OCI-LY1 (cell line): Measurements from ENCODE around the gene CTDSP1.

Experiments
- H2AFZ ChIP-seq: fragments of 200-600 bp; sonication (generic), shearing (Covaris generic); 2 replicates; pipeline ENCODE4 v1.6.0; 2014; ENCODE audit warnings: antibody characterized with exemption, mild to moderate bottlenecking, low read length
- H3F3A ChIP-seq: fragments of 200-600 bp; sonication (generic), shearing (Covaris generic); 2 replicates; pipeline ENCODE4 v1.6.0; 2014; ENCODE audit warnings: mild to moderate bottlenecking, antibody characterized with exemption, low read length, moderate library complexity; ENCODE audit not compliant: insufficient read depth
- H3K27ac ChIP-seq: fragments of 200-600 bp; sonication (generic); 2 replicates; pipeline ENCODE4 v1.5.1; 2014; ENCODE audit warnings: low read length, mixed run types, mild to moderate bottlenecking, low read depth; ENCODE audit not compliant: poor library complexity, severe bottlenecking
- H3K27me3 ChIP-seq: fragments of 200-600 bp; sonication (generic); 2 replicates; pipeline ENCODE4 v1.6.0; 2014; ENCODE audit warnings: antibody characterized with exemption, mild to moderate bottlenecking, low read length, moderate library complexity; ENCODE audit not compliant: insufficient read depth
- H3K36me3 ChIP-seq: fragments of 200-600 bp; sonication (generic); 2 replicates; pipeline ENCODE4 v1.6.1; 2014; ENCODE audit warnings: mild to moderate bottlenecking, antibody characterized with exemption, low read length, moderate library complexity, mixed read lengths; ENCODE audit not compliant: insufficient read depth
- H3K4me1 ChIP-seq: fragments of 200-600 bp; sonication (generic); 2 replicates; pipeline ENCODE4 v1.5.1; 2014; ENCODE audit warnings: mild to moderate bottlenecking, low read length, moderate library complexity; ENCODE audit not compliant: insufficient read depth, severe bottlenecking
- H3K4me2 ChIP-seq: fragments of 200-600 bp; sonication (generic), shearing (Covaris generic); 2 replicates; pipeline ENCODE4 v1.6.1; 2014; ENCODE audit warnings: low read length
- H3K4me3 ChIP-seq: fragments of 200-600 bp; sonication (generic); 2 replicates; pipeline ENCODE4 v1.5.1; 2014; ENCODE audit warnings: low read length, low read depth, mild to moderate bottlenecking, mixed read lengths; ENCODE audit not compliant: poor library complexity, severe bottlenecking
- H3K79me2 ChIP-seq: fragments of 200-600 bp; shearing (Covaris generic); 2 replicates; pipeline ENCODE4 v1.6.1; 2016; ENCODE audit warnings: mixed run types, low read length, mixed read lengths; ENCODE audit not compliant: insufficient read depth
- H3K9ac ChIP-seq: fragments of 200-600 bp; sonication (generic), shearing (Covaris generic); 2 replicates; pipeline ENCODE4 v1.6.1; 2014; ENCODE audit warnings: mild to moderate bottlenecking, low read length, mixed read lengths
- H3K9me2 ChIP-seq: fragments of 200-600 bp; sonication (generic), shearing (Covaris generic); 2 replicates; pipeline ENCODE4 v1.6.1; 2014; ENCODE audit warnings: low read depth, mild to moderate bottlenecking, low read length, mixed read lengths
- H3K9me3 ChIP-seq: fragments of 200-600 bp; shearing (Covaris generic); 2 replicates; pipeline ENCODE4 v1.6.1; 2014; ENCODE audit warnings: low read length, mixed read lengths
- H4K20me1 ChIP-seq: fragments of 200-600 bp; sonication (generic), shearing (Covaris generic); 2 replicates; pipeline ENCODE4 v1.6.0; 2016; ENCODE audit warnings: mild to moderate bottlenecking, low read length; ENCODE audit not compliant: insufficient read depth
- EZH2 ChIP-seq: fragments of 200-600 bp; sonication (generic), shearing (Covaris generic); IDR thresholded peaks from 2 replicates; pipeline ENCODE4 v1.8.0; 2017; ENCODE audit warnings: borderline replicate concordance, mixed run types, mild to moderate bottlenecking, antibody characterized with exemption, low read length, moderate library complexity, mixed read lengths
- TF ChIP-seq, protein P1 (sequence below): fragments of 200-600 bp; sonication (generic), shearing (Covaris generic); IDR thresholded peaks from 2 replicates; pipeline ENCODE4 v1.5.1; 2017; ENCODE audit warnings: mild to moderate bottlenecking, antibody characterized with exemption, low read length, moderate library complexity, mixed read lengths

Gene CTDSP1

GRCh38 chr2:218374795-218375194, 24.9 kb upstream of the CTDSP1 start:
- Histone ChIP-seq H3K4me2 (no peak overlapping the region), H3K27me3 (no peaks in the 10 kb centered on the region), H3F3A (no peaks in the 10 kb centered on the region), H3K9me2 (no peaks in the 10 kb centered on the region), H3K4me3 (no peak overlapping the region), H3K79me2 (no peaks in the 10 kb centered on the region), H3K36me3 (no peaks in the 10 kb centered on the region), H3K4me1 (no peaks in the 10 kb centered on the region), H2AFZ (no peak overlapping the region), H3K9me3 (no peaks in the 10 kb centered on the region), H4K20me1 (no peaks in the 10 kb centered on the region), H3K27ac (no peak overlapping the region), H3K9ac (no peak overlapping the region)
- TF ChIP-seq, protein P1, sequence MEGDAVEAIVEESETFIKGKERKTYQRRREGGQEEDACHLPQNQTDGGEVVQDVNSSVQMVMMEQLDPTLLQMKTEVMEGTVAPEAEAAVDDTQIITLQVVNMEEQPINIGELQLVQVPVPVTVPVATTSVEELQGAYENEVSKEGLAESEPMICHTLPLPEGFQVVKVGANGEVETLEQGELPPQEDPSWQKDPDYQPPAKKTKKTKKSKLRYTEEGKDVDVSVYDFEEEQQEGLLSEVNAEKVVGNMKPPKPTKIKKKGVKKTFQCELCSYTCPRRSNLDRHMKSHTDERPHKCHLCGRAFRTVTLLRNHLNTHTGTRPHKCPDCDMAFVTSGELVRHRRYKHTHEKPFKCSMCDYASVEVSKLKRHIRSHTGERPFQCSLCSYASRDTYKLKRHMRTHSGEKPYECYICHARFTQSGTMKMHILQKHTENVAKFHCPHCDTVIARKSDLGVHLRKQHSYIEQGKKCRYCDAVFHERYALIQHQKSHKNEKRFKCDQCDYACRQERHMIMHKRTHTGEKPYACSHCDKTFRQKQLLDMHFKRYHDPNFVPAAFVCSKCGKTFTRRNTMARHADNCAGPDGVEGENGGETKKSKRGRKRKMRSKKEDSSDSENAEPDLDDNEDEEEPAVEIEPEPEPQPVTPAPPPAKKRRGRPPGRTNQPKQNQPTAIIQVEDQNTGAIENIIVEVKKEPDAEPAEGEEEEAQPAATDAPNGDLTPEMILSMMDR = no peak
- no peak for TF ChIP-seq EZH2

DNA sequence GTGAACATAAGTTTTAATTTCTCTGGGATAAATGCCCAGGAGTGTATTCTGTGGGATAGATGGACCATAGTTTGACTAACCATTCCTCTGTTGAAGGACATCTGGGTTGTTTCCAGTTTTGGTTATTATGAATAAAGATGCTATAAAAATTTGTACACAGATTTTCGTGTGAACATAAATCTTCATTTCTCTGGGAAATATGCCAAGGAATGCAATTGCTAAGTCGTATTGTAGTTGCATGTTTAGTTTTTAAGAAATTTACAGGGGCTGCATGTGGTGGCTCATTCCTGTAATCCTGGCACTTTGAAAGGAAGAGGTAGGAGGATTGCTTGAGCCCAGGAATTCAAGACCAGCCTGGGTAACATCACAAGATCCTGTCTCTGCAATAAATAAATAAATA, 24.5 kb upstream of the CTDSP1 start:
- Histone ChIP-seq H3K27ac (no peak overlapping the region), H3K4me3 (no peak overlapping the region), H3K36me3 (no peaks in the 10 kb centered on the region)

GRCh38 chr2:218378053-218378452, 21.6 kb upstream of the CTDSP1 start:
- Histone ChIP-seq H3K27ac (no peak overlapping the region), H3K4me1 (no peaks in the 10 kb centered on the region)
- no peak for TF ChIP-seq EZH2
- TF ChIP-seq, protein P1 = no peak

More for the DNA sequence above, 24.5 kb upstream of the CTDSP1 start:
- Histone ChIP-seq H3K9me3 (no peaks in the 10 kb centered on the region), H3K4me2 (no peak overlapping the region), H3K4me1 (no peaks in the 10 kb centered on the region), H2AFZ (no peak overlapping the region), H4K20me1 (no peaks in the 10 kb centered on the region), H3K9ac (no peak overlapping the region), H3K9me2 (no peaks in the 10 kb centered on the region), H3K27me3 (no peaks in the 10 kb centered on the region), H3F3A (no peaks in the 10 kb centered on the region), H3K79me2 (no peaks in the 10 kb centered on the region)
- no peak for TF ChIP-seq EZH2
- TF ChIP-seq, protein P1 = no peak

More at GRCh38 chr2:218378053-218378452, 21.6 kb upstream of the CTDSP1 start:
- H3K4me3 ChIP-seq = no peak overlapping the region
- H3K36me3 ChIP-seq = no peaks in the 10 kb centered on the region
- H3K9me2 ChIP-seq = no peaks in the 10 kb centered on the region
- H3K79me2 ChIP-seq = no peaks in the 10 kb centered on the region
- H3F3A ChIP-seq = no peaks in the 10 kb centered on the region
- H2AFZ ChIP-seq = no peak overlapping the region
- H3K27me3 ChIP-seq = peaks cover 12% of the 10 kb centered on the region
- no peak overlapping the region for H3K4me2 ChIP-seq
- no peaks in the 10 kb centered on the region for H4K20me1 ChIP-seq
- H3K9me3 ChIP-seq = no peaks in the 10 kb centered on the region
- H3K9ac ChIP-seq = no peak overlapping the region
